Upper lobe of right lung (tissue), 1 donor: ENCODE measurements around the gene AP3S1. TPM values are rescaled to one million over a fixed set of nuclear protein-coding genes. Genes with fewer than 3 reads are reported as not detected.
A peak's percentile ranks its signal among the peaks of the same experiment; 100 is the strongest.

Experiments used
- ATAC-seq: fragments of 200-7000 bp; cut with Tn5 transposase; one replicate; pipeline ENCODE4 v1.9.1; 2020; ENCODE audit warnings: mild to moderate bottlenecking, moderate library complexity
- DNase-seq: peaks from one replicate; pipeline ENCODE4 v3.0.0-alpha.2; 2020
- H3K27ac ChIP-seq: fragments of 200-600 bp; one replicate; pipeline ENCODE4 v1.8.0; 2022
- H3K27me3 ChIP-seq: fragments of 200-600 bp; one replicate; pipeline ENCODE4 v1.8.0; 2022; ENCODE audit warnings: mild to moderate bottlenecking
- H3K36me3 ChIP-seq: fragments of 200-600 bp; one replicate; pipeline ENCODE4 v1.8.0; 2022
- H3K4me1 ChIP-seq: fragments of 200-600 bp; one replicate; pipeline ENCODE4 v1.8.0; 2022
- H3K4me3 ChIP-seq: fragments of 200-600 bp; one replicate; pipeline ENCODE4 v1.8.0; 2022; ENCODE audit warnings: mild to moderate bottlenecking
- H3K9me3 ChIP-seq: fragments of 200-600 bp; one replicate; pipeline ENCODE4 v1.8.0; 2022
- CTCF ChIP-seq: fragments of 200-600 bp; IDR thresholded peaks from one replicate; pipeline ENCODE4 v1.8.0; 2022; ENCODE audit warnings: antibody characterized with exemption
- intact Hi-C: fragments of 100-400 bp; cut with DNase I; formaldehyde crosslinking; loops from one replicate; pipeline ENCODE4 v1.11.0; 2022
- long read RNA-seq: library from polyadenylated mRNA; unstranded; transcript quantifications from one replicate; pipeline ENCODE4 v2.0.0, GENCODE V29; 2021
- total RNA-seq: library from RNA; stranded (reverse); fragmentation: NEBNext Ultra II Directional; extraction: Animal tissue kit (Norgen Biotek cat#: 25700); gene quantifications from one replicate; pipeline ENCODE4 v1.2.1, GENCODE V29; 2021
- donor health status: DM: no; HTN: yes; CAD: no; lungs with severe emphysema.

The AP3S1 gene
- 70.4 TPM for total RNA-seq
- long read RNA-seq, transcript AP3S1-201 (6 exons, 1,730 nt): major isoform, 83 of 96 reads
- long read RNA-seq, partial matches to known transcripts: 1 of 96 reads
- long read RNA-seq, other reads (novel, unspliced or antisense): 11 of 96 reads

DNA sequence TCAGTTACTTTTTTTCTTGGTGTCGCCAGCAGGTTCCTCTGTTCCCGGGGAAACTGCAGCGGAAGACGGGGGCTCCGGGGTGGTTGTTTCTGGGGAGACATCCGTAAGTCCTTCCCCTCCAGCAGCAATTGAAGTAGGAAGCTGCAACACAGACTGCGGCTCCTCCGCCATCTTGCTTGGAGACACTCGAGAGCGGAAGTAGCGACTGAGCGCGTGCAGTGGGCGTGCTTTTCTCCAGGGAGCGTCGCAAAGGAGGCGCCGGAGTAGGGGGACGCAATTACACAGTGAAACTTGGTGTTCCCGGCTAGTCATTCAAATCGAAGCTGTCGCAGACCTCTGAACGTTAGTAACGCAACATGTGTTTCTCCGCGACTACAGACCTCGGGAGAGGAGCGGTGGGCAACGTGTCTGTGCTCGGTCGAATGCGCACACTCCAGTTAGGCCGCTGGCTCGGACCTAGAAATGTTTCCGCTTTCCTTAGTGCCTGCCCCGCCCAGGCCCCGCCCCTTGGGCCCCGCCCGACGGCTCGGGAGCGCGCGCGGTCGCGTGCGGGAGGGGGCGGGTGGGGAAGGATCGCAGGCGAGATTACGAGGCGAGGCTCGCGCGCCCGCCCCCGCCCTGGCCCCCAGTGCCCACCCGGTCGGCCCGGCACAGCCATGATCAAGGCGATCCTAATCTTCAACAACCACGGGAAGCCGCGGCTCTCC, at the start of gene AP3S1, which contains the start of gene ATG12:
TSS of gene AP3S1 (plus strand) at position 554 of the 707 bp plus-strand sequence. CDS start at position 657, 103 bp downstream.
TSS of gene ATG12 (minus strand) at position 184 of the 707 bp plus-strand sequence. CDS start at position 171, 13 bp downstream.
- DNase-seq (peak; percentile 96), ATAC-seq (peak; percentile 97)
- no peaks in the 10 kb centered on the region for H3K9me3 ChIP-seq
- H3K27me3 ChIP-seq: no peaks in the 10 kb centered on the region
- TF ChIP-seq CTCF: no peak
- peak within 1 kb of the TSS; percentile 94 for H3K4me3 ChIP-seq
- H3K27ac ChIP-seq: peak within 1 kb of the TSS; percentile 89
- H3K4me1 ChIP-seq: peaks cover 53% of the 10 kb centered on the region
- intact Hi-C loops: no loop called here
- H3K36me3 ChIP-seq: peaks cover 10% of the 10 kb centered on the region

GRCh38 chr5:115795700-115796099, 46.0 kb upstream of the AP3S1 start:
- Histone ChIP-seq H3K36me3 (no peaks in the 10 kb centered on the region), H3K9me3 (no peaks in the 10 kb centered on the region), H3K27me3 (peaks cover 1% of the 10 kb centered on the region), H3K4me1 (no peaks in the 10 kb centered on the region), H3K27ac (no peak overlapping the region), H3K4me3 (no peak overlapping the region)
- intact Hi-C loops: no loop called here
- no peak for TF ChIP-seq CTCF
- no peak for ATAC-seq
- DNase-seq: no peak

- H3K4me1 ChIP-seq: no peaks in the 10 kb centered on the region
- no peak overlapping the region for H3K27ac ChIP-seq
- no peaks in the 10 kb centered on the region for H3K36me3 ChIP-seq
- no peak overlapping the region for H3K4me3 ChIP-seq
- ATAC-seq: no peak
- DNase-seq: no peak
- intact Hi-C loops: no loop called here
- TF ChIP-seq CTCF: no peak
- no peaks in the 10 kb centered on the region for H3K9me3 ChIP-seq
- no peaks in the 10 kb centered on the region for H3K27me3 ChIP-seq
These were observed 45.1 kb upstream of the AP3S1 start for GRCh38 chr5:115796656-115797055.

DNA sequence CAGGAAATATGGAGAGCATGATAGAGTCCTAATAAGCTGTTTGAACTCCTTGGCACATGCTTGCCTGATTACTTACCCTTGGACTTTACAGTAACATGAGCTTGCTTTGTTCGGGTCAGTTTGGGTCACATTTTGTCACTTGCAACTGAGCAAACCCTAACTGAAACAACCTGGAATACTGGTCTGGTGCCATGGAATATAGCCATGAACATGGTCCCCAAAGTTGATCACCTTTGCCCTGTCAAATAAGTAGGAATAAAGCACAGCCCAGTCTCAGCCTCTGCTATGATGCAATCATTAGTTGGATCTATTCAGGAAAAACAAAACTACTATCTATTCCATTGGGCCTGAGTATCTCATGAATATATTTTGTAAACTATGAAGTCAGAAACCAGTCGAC, 43.5 kb upstream of the AP3S1 start:
- no peak for TF ChIP-seq CTCF
- intact Hi-C loops: no loop called here
- H3K4me3 ChIP-seq: no peak overlapping the region
- no peaks in the 10 kb centered on the region for H3K27me3 ChIP-seq
- DNase-seq (no peak), ATAC-seq (no peak)
- no peaks in the 10 kb centered on the region for H3K36me3 ChIP-seq
- H3K4me1 ChIP-seq: no peaks in the 10 kb centered on the region
- H3K27ac ChIP-seq: no peak overlapping the region
- H3K9me3 ChIP-seq: no peaks in the 10 kb centered on the region

- ATAC-seq: no peak
These were observed 41.6 kb upstream of the AP3S1 start for GRCh38 chr5:115800108-115800507.

More at GRCh38 chr5:115800108-115800507, 41.6 kb upstream of the AP3S1 start:
- Histone ChIP-seq H3K4me3 (no peak overlapping the region), H3K27me3 (no peaks in the 10 kb centered on the region), H3K36me3 (peaks cover 5% of the 10 kb centered on the region), H3K27ac (no peak overlapping the region), H3K4me1 (no peaks in the 10 kb centered on the region), H3K9me3 (no peaks in the 10 kb centered on the region)
- no peak for TF ChIP-seq CTCF
- no peak for DNase-seq
- intact Hi-C loops: no loop called here
